ENCODE results near the gene LSP1.

- TF ChIP-seq POLR2A (IDR thresholded peaks at IDR 0.05; ENCODE audit: low read depth, low read length) (no peak), POLR2AphosphoS5 (IDR thresholded peaks at IDR 0.05; ENCODE audit: low read depth, low read length) (no peak)
Observed at GRCh38 chr11:1939006-1939625, 86.2 kb downstream of the LSP1 start.
